SK-N-SH treated with all-trans-retinoic acid at 6 μM for 48 hours (cell line): ENCODE data around the gene PCK1.

Source experiments
- ATAC-seq: fragments of 200-7000 bp; cut with Tn5 transposase; 3 replicates; pipeline ENCODE4 v1.9.1; 2020; ENCODE audit warnings: mild to moderate bottlenecking, moderate library complexity
- ARNTL ChIP-seq: fragments of 450-650 bp; formaldehyde crosslinking; IDR thresholded peaks from 2 replicates; pipeline ENCODE4 v1.5.0; 2020; ENCODE audit warnings: low read depth, mild to moderate bottlenecking, moderate library complexity, borderline replicate concordance
- BACH2 ChIP-seq: fragments of 250-450 bp; sonication (Bioruptor Pico); IDR thresholded peaks from 2 replicates; pipeline ENCODE4 v1.9.0; 2021; ENCODE audit warnings: mild to moderate bottlenecking, borderline replicate concordance
- CSDC2 ChIP-seq: fragments of 250-450 bp; sonication (Bioruptor Pico); IDR thresholded peaks from 2 replicates; pipeline ENCODE4 v1.5.0; 2020; ENCODE audit warnings: mild to moderate bottlenecking, moderate library complexity
- CSRNP3 ChIP-seq: fragments of 250-450 bp; sonication (Bioruptor Pico); IDR thresholded peaks from 2 replicates; pipeline ENCODE4 v1.5.1; 2021; ENCODE audit warnings: mild to moderate bottlenecking, moderate library complexity
- GLIS3 ChIP-seq: fragments of 250-450 bp; sonication (Bioruptor Pico); IDR thresholded peaks from 2 replicates; pipeline ENCODE4 v1.5.0; 2020; ENCODE audit warnings: mild to moderate bottlenecking, moderate library complexity
- PPARA ChIP-seq: fragments of 250-450 bp; sonication (Bioruptor Pico); IDR thresholded peaks from 2 replicates; pipeline ENCODE4 v1.5.0; 2020; ENCODE audit warnings: mild to moderate bottlenecking, borderline replicate concordance
- SNAI2 ChIP-seq: fragments of 250-450 bp; sonication (Bioruptor Pico); IDR thresholded peaks from 2 replicates; pipeline ENCODE4 v1.5.0; 2020; ENCODE audit warnings: mild to moderate bottlenecking, moderate library complexity
- TCF4 ChIP-seq: fragments of 250-450 bp; sonication (Bioruptor Pico); IDR thresholded peaks from 2 replicates; pipeline ENCODE4 v1.8.0; 2021; ENCODE audit warnings: mild to moderate bottlenecking, moderate library complexity, borderline replicate concordance
- TOX ChIP-seq: fragments of 250-450 bp; sonication (Bioruptor Pico); IDR thresholded peaks from 2 replicates; pipeline ENCODE4 v1.8.0; 2021; ENCODE audit warnings: mild to moderate bottlenecking, moderate library complexity, borderline replicate concordance
- TSHZ2 ChIP-seq: fragments of 250-450 bp; sonication (Bioruptor Pico); IDR thresholded peaks from 2 replicates; pipeline ENCODE4 v1.5.0; 2020; ENCODE audit warnings: mild to moderate bottlenecking, moderate library complexity
- ZC3H10 ChIP-seq: fragments of 250-450 bp; sonication (Bioruptor Pico); IDR thresholded peaks from 2 replicates; pipeline ENCODE4 v1.5.1; 2021; ENCODE audit warnings: mild to moderate bottlenecking, moderate library complexity
- ZFP3 ChIP-seq: fragments of 250-450 bp; sonication (Bioruptor Pico); IDR thresholded peaks from 2 replicates; pipeline ENCODE4 v1.5.0; 2020; ENCODE audit warnings: mild to moderate bottlenecking, moderate library complexity
- ZNF565 ChIP-seq: fragments of 450-650 bp; formaldehyde crosslinking; conservative IDR thresholded peaks from 2 replicates; pipeline ENCODE4 v1.5.0; 2020; ENCODE audit warnings: low read depth, mild to moderate bottlenecking, moderate library complexity
- ZNF70 ChIP-seq: fragments of 450-650 bp; formaldehyde crosslinking; IDR thresholded peaks from 2 replicates; pipeline ENCODE4 v1.5.0; 2020; ENCODE audit warnings: mild to moderate bottlenecking, moderate library complexity
- ZNF8 ChIP-seq: fragments of 450-650 bp; formaldehyde crosslinking; IDR thresholded peaks from 2 replicates; pipeline ENCODE4 v1.5.0; 2020; ENCODE audit warnings: mild to moderate bottlenecking, moderate library complexity
- TF ChIP-seq, protein P1 (sequence below): fragments of 250-450 bp; sonication (Bioruptor Pico); IDR thresholded peaks from 2 replicates; pipeline ENCODE4 v1.5.1; 2020; ENCODE audit warnings: low read depth, mild to moderate bottlenecking, moderate library complexity

PCK1 gene

GRCh38 chr20:57613481-57613921 is 52.6 kb downstream of the PCK1 start:
- no peak for ATAC-seq
- TF ChIP-seq ZNF8 (CRISPR knock-in tag) (no peak), ZNF565 (CRISPR knock-in tag) (no peak), TCF4 (CRISPR knock-in tag) (no peak), BACH2 (CRISPR knock-in tag) (no peak), CSRNP3 (no peak), SNAI2 (CRISPR knock-in tag) (no peak), TOX (no peak)
- TF ChIP-seq, all 23 proteins: peak for 0

- no peak for ATAC-seq
- no peak for TF ChIP-seq TCF4 (CRISPR knock-in tag)
- TF ChIP-seq TOX: no peak
Observed at GRCh38 chr20:57614490-57615444, 53.9 kb downstream of the PCK1 start.

- ATAC-seq: no peak
- no peak for TF ChIP-seq TSHZ2
- no peak for TF ChIP-seq CSRNP3
- no peak for TF ChIP-seq ZFP3 (CRISPR knock-in tag)
- no peak for TF ChIP-seq ZNF70 (CRISPR knock-in tag)
- TF ChIP-seq ZC3H10 (CRISPR knock-in tag): no peak
- no peak for TF ChIP-seq TOX
- TF ChIP-seq, protein P1, sequence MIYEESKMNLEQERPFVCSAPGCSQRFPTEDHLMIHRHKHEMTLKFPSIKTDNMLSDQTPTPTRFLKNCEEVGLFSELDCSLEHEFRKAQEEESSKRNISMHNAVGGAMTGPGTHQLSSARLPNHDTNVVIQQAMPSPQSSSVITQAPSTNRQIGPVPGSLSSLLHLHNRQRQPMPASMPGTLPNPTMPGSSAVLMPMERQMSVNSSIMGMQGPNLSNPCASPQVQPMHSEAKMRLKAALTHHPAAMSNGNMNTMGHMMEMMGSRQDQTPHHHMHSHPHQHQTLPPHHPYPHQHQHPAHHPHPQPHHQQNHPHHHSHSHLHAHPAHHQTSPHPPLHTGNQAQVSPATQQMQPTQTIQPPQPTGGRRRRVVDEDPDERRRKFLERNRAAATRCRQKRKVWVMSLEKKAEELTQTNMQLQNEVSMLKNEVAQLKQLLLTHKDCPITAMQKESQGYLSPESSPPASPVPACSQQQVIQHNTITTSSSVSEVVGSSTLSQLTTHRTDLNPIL (CRISPR knock-in tag): no peak
- no peak for TF ChIP-seq GLIS3 (CRISPR knock-in tag)
- TF ChIP-seq ZNF565 (CRISPR knock-in tag): no peak
- TF ChIP-seq SNAI2 (CRISPR knock-in tag): no peak
- TF ChIP-seq ARNTL (CRISPR knock-in tag): no peak
- TF ChIP-seq CSDC2 (CRISPR knock-in tag): no peak
- TF ChIP-seq PPARA: no peak
- no peak for TF ChIP-seq TCF4 (CRISPR knock-in tag)
Observed at GRCh38 chr20:57615445-57615811, 54.5 kb downstream of the PCK1 start.

GRCh38 chr20:57616143-57616951 is 55.4 kb downstream of the PCK1 start:
- TF ChIP-seq ARNTL (CRISPR knock-in tag) (no peak), ZC3H10 (CRISPR knock-in tag) (no peak), GLIS3 (CRISPR knock-in tag) (no peak)
- TF ChIP-seq, protein P1 (CRISPR knock-in tag): no peak
- no peak for ATAC-seq
